Fibroblast of peridontal ligament (primary cell): Measurements from ENCODE around the gene ARAF.

Source experiments
- DNase-seq: peaks from one replicate; pipeline ENCODE4 v3.0.0-alpha.2; 2010; ENCODE audit errors: extremely low read depth

ARAF gene

DNA sequence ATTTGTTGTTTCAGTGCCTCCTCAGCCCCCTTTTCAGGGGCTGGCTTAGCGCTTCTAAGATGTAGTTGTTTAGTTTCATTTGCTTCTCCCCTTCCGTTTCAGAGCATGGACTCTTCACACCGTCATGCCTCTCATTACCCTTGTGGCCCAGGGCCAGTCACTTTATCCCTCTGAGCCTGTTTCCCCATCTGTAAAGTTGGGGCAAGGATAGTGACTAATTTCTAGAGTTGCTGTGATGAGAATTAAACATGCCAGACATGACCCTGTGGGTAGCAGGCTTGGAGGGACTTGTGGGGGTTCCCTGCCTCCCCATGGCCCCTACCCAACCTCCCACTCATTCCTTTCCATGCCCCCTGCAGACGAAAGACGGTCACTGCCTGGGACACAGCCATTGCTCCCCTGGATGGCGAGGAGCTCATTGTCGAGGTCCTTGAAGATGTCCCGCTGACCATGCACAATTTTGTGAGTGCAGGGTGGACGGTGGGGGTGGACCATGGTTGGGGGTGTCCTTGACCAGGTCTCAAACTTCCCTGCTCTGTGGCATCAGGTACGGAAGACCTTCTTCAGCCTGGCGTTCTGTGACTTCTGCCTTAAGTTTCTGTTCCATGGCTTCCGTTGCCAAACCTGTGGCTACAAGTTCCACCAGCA, 3.6 kb downstream of the ARAF start:
- no peak for DNase-seq

DNA sequence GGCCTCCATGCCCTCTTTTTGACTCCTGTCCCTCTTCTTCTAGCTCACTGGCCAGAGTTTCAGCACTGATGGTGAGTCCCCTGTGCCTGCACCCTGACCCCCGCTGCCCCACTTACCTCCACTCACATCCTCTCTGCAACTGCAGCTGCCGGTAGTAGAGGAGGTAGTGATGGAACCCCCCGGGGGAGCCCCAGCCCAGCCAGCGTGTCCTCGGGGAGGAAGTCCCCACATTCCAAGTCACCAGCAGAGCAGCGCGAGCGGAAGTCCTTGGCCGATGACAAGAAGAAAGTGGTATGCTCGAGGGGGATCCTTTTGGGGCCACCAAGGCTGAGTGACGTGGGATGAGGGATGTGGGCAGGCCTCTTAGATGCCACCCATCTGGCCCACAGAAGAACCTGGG, 5.8 kb downstream of the ARAF start:
- no peak for DNase-seq

DNA sequence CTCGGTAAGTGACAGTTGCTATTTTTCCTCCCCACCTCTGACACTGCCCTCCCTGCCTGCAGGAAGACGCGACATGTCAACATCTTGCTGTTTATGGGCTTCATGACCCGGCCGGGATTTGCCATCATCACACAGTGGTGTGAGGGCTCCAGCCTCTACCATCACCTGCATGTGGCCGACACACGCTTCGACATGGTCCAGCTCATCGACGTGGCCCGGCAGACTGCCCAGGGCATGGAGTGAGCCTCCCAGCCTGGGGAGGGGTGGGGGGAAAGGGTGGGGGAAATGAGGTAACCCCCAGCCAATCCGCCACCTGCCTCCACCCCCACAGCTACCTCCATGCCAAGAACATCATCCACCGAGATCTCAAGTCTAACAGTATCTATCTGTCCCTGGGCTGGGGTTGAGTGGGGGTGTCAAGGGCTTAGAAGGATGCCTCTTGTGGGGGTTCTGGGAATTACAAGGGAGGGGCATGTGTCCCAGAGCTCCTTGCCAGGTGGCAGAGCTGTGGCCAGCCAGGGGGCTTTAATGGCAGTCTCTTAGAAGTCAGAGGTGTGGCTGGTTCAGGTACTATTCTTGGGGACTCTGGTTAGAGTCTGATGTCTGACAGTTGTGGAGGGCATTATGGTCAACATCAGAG, 7.8 kb downstream of the ARAF start:
- no peak for DNase-seq

DNA sequence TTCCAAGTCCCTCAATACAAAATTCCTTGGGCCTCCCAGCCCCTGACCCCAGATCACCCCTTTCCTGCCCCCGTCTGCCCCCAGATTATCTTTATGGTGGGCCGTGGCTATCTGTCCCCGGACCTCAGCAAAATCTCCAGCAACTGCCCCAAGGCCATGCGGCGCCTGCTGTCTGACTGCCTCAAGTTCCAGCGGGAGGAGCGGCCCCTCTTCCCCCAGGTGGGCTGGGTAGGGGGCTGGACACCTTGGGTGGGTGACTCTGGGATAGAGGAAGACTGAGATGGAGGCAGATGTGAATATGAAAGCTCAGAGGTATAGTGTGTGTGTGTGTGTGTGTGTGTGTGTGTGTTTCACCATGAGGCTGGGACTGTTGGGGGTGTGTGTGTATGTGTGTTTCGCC, 9.8 kb downstream of the ARAF start:
- no peak for DNase-seq

DNA sequence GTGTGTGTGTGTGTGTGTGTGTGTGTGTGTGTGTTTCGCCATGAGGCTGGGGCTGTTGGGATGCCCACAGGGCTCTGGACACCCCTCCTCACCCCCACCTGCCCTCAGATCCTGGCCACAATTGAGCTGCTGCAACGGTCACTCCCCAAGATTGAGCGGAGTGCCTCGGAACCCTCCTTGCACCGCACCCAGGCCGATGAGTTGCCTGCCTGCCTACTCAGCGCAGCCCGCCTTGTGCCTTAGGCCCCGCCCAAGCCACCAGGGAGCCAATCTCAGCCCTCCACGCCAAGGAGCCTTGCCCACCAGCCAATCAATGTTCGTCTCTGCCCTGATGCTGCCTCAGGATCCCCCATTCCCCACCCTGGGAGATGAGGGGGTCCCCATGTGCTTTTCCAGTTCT, 10.2 kb downstream of the ARAF start:
- DNase-seq = no peak

DNA sequence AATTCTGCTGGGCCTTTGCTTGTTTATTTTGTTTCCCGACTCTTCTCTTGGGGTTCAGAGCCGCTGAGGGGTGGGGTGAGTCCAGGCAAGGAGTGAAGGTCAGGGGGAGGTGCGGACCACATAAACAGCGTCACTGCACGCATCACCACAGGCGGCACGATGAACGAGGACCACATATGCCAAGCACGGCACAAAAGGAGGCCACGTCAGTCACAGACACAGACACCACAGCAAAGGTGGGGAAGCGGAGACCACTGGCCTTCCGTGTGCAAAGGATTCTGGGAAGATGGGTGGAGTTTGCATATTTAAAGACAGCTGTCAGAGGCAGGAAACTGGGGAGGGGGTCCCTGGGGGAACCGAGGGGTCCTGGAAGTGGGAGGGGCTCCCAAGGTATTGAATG, 10.9 kb downstream of the ARAF start:
- no peak for DNase-seq

DNA sequence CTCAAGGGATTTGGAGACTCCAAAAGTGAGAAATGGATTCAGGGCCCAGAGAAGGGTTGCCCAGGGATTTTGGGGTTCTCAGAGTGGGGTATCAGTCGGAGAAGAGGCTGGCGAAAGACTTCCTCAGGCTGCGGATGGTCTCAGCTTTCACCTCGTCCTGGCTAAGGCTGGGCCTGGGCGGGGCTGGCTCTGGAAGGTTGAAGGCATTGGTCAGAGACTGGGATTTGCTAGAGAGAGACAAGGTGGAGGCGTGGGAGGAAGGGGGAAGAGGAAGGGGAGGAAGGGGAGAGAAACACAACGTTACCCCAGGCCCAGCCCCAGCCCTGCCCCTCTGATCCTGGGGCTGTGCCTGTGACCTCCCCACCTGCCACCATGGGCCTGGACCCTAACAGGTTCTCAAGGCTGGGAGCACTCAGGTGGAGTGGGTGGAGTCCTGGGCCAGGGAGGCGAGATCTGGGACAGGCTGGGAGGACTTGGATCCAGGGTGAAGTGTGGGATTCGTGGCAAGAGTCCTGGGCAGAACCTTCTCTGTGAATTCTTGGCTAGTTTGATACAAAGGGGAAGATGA, 11.9 kb downstream of the ARAF start:
- no peak for DNase-seq

DNA sequence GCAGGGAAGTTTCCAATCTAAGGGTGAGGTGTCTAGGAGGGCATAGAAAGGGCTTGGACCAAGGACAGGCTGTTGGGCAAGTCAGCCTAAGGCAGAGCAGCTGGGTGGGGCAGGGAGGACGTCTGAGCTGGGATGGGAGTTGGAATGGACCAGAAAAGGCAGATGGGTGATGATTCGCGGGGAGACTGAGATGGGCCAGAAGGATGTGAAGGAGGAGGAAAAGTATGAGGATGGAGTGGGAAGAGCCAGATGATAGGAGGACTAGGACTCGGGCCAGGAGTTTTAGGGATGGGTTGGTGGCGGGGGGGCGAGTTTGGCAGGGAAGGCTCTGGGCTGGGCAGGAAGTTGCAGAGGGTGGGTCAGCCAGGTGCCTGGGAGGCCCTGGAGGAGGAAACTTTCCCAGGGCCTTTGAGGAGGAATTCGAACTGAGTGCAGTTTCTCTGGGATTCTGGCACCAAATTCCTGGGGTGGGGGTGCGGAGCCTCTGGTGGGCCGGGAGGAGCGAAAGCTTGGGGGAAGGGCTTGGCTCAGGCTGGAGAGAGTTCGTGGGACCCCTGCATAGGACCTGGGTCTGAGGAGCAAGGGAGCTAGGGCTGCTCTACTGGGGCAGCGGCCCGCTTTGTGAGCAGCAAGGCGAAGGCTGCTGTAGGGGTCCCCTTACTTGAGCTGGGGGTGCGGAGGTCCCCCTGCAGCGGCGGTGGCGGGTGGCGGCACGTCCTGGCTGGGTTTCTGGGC, 12.5 kb downstream of the ARAF start:
- DNase-seq = peak; percentile 35

DNA sequence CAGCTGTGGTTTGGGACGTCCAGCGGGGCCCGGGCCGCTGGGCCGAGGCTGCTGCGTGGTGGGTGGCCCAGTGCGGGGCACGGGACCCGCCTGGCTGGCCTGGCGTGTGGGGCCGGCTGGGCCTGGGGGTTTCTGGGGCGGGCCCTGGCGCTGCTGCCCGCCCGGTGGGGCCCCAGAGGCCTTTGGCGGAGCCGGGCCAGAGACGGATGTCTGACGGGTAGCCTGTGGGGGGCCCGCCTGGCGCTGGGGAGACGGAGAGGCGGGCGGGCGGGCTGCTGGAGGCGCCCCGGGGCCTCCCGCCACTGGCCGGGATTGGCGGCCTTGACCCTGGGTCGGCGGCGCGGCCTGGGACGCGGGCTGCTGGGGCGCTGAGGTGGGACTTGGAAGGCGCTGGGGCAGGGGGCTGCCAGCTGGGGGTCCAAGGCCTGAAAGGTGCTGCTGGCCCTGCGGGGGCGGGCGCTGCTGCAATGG, 13.1 kb downstream of the ARAF start:
- DNase-seq = no peak

DNA sequence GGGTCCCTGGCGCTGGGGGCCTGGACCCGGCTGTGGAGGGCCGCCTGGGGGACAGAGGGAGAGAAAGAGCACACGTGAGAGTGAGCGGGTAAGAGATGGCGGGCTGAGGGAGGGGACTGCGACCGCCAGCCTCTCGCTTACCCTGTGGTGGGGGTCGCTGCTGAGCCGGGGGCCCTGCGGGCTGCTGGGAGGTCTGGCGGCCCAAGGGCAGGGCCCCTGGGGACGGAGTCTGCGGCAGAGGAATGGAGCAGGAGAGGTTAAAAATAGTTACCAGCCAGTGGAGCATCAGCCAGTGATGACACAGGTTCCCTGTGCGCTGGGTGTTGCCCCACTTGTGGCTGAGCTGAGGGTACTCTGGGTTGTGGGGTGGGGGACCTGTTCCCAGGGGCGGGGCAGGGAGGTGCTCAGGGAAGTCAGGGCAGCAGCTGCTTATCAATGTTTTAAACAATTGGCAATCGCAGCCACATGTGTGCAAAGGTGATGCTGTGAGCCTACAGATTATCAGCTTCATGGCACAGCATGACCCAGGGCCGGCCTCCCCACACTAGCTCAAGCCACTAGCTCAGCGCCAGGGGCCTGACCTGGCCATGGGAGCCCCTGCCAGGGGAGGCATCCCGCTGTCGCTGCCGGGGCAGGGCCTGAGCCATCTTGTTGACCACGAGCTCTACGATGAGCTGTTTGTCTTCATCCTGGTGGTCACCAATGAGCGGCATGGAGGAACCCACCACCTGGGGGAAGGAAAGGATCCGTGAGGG, 13.7 kb downstream of the ARAF start:
- no peak for DNase-seq

DNA sequence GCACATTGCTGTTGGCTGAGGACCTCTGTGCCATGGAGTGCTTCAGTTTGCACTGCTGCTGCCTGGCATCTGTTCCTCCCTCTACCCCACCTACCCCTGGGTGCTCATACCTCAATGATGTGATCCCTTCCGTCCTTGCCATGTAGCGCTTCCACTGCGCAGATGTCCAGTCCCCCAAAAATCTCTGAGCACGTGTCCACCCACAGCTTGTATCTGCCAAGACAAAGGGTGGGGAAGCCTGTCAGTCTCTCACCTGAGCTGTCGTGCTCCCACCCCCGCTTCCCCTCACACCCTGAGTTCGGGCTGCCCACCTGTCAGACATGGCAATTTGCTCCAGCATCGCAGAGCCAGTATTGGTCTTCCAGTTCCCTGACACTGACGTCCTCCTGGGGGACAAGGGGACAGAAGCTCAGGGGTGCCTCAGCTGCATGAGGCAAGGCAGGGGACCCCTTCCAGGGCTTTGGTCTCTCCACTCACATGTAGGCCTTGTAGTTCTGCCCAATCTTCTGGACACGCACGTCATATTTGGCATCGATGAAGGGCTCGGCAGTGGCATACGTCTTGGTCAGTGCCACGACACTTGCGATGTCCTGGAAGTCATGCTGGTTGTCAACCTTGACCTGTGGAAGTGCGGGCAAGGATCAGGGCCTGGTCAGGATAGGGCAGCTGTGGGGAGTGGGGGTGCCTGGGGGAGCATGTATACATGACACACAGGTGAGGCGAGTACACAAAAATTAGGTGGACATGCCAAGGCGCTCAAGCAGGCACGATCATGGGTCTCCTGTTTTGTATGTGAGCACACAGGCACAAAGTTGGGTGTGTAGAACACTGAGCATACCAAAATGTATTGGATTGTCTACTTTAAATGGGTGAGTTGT, 15.3 kb downstream of the ARAF start:
- no peak for DNase-seq

DNA sequence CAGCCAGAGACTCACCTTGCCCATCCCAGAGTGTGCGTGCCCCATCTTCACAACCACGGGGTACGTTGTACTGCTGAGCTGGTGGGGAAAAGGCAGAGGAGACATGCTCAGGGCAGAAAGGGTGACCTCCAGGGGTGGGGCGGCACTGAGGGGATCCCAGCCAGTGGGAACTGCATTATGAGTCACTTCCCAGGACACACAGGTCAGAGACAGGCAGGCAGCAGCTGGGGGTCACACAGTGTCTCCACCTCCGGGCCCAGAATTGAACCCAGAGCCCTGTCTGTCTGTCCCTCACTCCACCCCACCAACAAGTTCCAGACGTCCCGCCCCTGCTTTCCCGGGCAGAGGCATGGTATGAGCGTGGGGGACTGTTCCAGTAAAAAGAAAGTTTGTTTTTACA, 16.4 kb downstream of the ARAF start:
- DNase-seq = no peak

DNA sequence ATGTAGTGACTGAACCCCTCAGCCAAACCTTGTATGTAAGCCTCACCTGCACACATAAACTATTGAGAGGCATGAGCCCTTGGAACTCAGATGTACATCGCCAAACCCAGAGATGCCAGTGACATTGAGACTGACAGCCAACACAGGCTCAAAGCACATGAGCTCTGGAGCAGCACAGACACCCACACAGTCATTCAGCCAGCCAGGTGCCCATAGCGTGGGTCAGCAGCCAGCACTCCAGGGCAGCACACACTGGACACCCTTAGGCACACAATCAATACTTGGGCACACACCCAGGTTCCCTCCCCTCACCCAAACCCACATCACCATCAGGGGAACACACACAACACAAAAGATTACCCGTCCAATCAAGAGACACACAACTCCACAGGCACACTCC, 16.9 kb downstream of the ARAF start:
- DNase-seq = no peak

DNA sequence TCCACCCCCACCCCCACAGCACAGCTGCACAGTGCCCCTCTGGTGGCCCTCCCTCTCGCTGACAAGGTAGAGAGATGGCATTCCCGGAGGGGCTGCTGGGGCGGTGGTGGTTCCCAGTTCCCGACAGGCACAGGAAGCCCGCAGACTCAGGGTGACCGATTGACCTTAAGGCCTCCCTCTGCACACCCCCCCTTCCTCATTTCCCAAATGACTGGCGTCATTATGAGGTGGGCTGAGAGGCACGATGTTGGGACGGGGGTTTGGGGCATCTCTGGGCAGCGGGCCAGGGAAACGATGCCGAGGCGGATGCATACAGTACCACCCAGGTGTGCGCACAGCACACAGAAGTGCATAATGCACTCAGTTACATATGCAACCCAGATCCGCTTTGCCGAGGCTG, 17.7 kb downstream of the ARAF start:
- DNase-seq = no peak

DNA sequence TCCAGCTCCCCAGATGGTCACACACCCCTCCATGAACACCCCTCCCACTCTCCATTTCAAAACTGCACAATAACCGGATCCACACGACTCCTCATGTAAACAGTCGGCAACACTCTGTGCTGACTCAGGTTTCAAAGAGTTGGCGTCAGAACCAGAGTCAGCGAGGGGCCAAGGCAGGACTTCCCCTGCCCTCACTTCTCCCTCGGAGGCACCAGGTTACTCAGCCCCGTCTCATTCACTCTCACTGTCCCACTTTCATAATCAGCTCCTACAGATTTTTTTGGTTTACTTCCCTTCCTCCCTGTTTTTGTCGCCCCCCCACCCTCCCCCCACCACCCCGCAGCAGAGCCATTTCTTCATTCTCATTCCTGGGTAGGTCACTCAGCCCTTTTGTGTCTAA, 18.5 kb downstream of the ARAF start:
- DNase-seq = peak; percentile 62

DNA sequence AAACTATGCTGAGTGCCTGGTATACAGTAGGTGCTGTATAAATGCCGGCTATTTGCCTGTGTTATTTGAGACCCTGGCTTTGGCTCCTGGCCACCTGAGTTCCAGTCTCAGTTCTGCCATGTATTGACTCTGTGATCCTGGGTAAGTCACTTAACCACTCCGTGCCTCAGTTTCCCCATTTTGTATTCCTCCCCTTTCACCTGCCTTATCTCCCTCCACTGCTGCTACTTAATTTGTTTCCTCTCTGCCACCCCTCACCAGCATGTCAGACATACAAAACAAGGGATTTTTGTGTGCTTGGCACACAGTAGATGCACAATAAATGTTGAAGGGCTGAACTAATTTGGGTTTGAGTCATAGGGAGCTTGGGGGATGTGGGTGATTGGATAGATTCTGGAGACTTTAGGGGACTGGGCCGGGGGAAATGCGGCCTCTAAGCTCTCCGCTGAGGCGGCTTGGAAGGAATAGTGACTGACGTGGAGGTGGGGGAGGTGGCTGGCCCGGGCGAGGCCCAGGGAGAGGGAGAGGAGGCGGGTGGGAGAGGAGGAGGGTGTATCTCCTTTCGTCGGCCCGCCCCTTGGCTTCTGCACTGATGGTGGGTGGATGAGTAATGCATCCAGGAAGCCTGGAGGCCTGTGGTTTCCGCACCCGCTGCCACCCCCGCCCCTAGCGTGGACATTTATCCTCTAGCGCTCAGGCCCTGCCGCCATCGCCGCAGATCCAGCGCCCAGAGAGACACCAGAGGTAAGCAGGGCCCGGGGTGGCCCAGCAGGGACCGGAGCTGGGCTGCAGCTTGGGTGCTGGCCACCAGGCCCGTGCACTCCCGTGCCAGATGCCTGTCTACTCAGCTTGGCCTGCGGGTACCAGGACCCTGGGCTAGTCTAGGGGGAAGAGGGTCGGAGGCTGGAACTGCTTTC, 21.0 kb downstream of the ARAF start, which contains the start of gene TIMP1:
TSS of gene TIMP1 (plus strand) at position 706 of the 917 bp plus-strand sequence. CDS start 980 bp downstream, outside the sequence.
- DNase-seq = peak; percentile 87

DNA sequence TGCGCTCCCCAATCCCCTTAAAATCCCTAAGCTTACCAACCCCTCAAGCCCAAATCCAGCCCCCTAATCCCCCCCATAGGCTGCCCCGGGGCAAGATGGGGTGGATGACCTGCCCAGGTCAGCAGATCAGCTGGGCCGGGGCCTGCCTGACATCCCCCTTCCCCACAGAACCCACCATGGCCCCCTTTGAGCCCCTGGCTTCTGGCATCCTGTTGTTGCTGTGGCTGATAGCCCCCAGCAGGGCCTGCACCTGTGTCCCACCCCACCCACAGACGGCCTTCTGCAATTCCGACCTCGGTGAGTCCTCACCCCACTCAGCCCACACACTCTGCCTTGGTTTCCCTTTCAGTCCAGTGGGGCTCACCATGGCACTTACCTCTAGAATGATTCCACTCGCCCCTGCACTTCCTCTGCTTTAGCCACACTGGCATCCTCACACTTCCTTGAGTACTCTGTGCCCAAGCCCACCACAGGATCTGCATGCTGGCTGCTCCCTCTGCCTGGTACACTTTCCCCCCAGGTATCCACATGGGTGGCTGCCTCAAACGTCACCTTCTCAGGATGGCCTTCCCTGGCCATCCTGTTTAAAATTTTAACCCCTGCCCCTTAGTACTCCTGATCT, 22.3 kb downstream of the ARAF start:
- no peak for DNase-seq

DNA sequence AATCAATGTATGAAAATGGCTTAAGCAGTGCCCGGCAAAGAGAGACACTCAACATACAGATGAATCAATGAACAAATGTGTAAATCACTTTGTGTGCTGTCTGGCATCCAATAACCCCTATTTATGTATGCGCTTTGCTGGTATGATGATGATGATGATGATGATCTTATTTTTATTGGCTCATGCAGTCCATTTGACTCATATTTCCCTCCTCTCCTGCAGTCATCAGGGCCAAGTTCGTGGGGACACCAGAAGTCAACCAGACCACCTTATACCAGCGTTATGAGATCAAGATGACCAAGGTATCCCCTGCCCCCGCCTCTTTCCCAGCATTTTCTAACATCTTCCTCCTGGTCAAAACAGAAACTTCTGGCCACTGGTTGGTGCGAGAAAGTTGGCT, 23.7 kb downstream of the ARAF start:
- DNase-seq = no peak

DNA sequence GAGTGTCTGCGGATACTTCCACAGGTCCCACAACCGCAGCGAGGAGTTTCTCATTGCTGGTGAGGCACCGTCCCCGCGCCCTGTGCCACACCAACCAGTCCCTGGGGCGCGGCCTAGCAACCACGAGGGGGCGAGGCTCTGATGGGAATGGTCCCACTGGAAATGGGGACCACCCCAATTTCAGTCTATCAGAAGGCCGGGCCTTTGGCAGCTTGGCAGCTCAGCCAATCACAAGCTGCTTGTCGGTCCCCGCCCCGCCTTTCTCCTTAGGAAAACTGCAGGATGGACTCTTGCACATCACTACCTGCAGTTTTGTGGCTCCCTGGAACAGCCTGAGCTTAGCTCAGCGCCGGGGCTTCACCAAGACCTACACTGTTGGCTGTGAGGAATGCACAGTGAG, 24.3 kb downstream of the ARAF start:
- DNase-seq = no peak
